HUES6 (cell line): ENCODE results near the gene TMPRSS11E.
"Not testable (repeated sequence)": the region's sequence is repeated elsewhere in the genome, so short reads cannot be mapped to it uniquely, and the experiment has no call there.

Source experiments
- H3K27ac ChIP-seq: 2 replicates; pipeline ENCODE4 v1.7.0; 2013; ENCODE audit warnings: low read depth, mild to moderate bottlenecking, low read length, inconsistent platforms
- H3K27me3 ChIP-seq: 2 replicates; pipeline ENCODE4 v1.6.1; 2013; ENCODE audit warnings: low read length; ENCODE audit not compliant: control insufficient read depth, insufficient read depth
- H3K36me3 ChIP-seq: 2 replicates; pipeline ENCODE4 v1.6.1; 2013; ENCODE audit warnings: low read length; ENCODE audit not compliant: control insufficient read depth, insufficient read depth
- H3K4me1 ChIP-seq: 2 replicates; pipeline ENCODE4 v1.6.1; 2013; ENCODE audit warnings: low read length; ENCODE audit not compliant: control insufficient read depth, insufficient read depth
- H3K4me3 ChIP-seq: 2 replicates; pipeline ENCODE4 v1.5.1; 2013; ENCODE audit warnings: low read depth, low read length
- H3K9ac ChIP-seq: one replicate; pipeline ENCODE4 v1.6.1; 2013; ENCODE audit warnings: mild to moderate bottlenecking, low read length
- H3K9me3 ChIP-seq: 2 replicates; pipeline ENCODE4 v1.6.1; 2013; ENCODE audit warnings: low read depth, low read length; ENCODE audit not compliant: control insufficient read depth, insufficient read depth

TMPRSS11E gene

GRCh38 chr4:68447201-68447600, at the start of gene TMPRSS11E:
Gene TMPRSS11E, plus strand, starts transcription at chr4:68447463. Its CDS starts 50 bp downstream, at chr4:68447513.
- Histone ChIP-seq H3K27ac (no peak within 1 kb of the TSS), H3K36me3 (no peaks in the 10 kb centered on the region), H3K9me3 (peaks cover 3% of the 10 kb centered on the region; the same call in 1 of the 2 replicates), H3K27me3 (no peaks in the 10 kb centered on the region), H3K9ac (no peak within 1 kb of the TSS), H3K4me1 (peaks cover 45% of the 10 kb centered on the region), H3K4me3 (no peak within 1 kb of the TSS)

DNA sequence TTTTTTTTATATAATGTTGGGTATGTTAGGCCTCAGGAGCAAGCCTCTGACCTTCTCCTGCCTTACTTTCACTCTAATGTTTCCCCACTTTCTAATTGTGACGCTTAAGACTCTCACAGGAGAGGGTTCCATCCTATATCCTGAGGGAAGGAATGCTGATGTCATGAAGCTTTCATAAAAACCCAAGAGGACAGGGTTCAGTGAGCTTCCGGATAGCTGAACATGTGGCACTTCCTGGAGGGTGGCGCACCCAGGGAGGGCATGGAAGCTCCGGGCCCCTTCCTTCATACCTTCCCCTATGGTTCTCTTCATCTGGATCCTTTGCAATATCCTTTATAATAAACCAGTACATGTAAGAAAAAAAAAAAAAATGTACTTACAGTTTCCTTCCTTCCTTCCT, 48.0 kb upstream of the TMPRSS11E start:
- Histone ChIP-seq H3K9ac (no peak overlapping the region), H3K27me3 (no peaks in the 10 kb centered on the region), H3K36me3 (no peaks in the 10 kb centered on the region), H3K4me1 (peaks cover 8% of the 10 kb centered on the region), H3K4me3 (no peak overlapping the region), H3K9me3 (no peaks in the 10 kb centered on the region), H3K27ac (no peak overlapping the region)

- Histone ChIP-seq H3K4me1 (peaks cover 25% of the 10 kb centered on the region), H3K9me3 (no peaks in the 10 kb centered on the region), H3K4me3 (no peak overlapping the region), H3K27me3 (no peaks in the 10 kb centered on the region), H3K9ac (no peak overlapping the region), H3K36me3 (no peaks in the 10 kb centered on the region), H3K27ac (no peak overlapping the region)
These were observed 46.0 kb upstream of the TMPRSS11E start for GRCh38 chr4:68401231-68401630.

DNA sequence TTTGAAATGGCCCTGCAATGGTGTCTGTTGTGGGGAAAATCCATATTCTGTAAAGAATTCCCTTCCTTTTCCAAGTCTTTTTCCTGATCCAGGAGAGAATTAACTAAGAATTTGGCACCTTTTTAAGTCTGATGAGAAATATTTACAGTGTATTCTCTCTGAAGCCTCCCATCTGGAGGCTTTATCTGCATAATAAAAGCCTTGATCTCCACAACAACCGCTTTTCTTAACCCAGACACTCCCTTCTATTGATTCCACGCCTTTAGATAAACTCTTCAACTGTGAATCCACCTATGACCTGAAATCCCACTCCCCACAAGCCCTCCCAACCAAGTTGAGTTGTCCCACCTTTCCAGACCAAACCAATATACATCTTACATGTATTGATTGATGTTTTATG, 43.1 kb upstream of the TMPRSS11E start:
- peaks cover 41% of the 10 kb centered on the region for H3K4me1 ChIP-seq
- no peaks in the 10 kb centered on the region for H3K27me3 ChIP-seq
- no peaks in the 10 kb centered on the region for H3K36me3 ChIP-seq
- peak overlapping the region; percentile 36; the same call in 1 of the 2 replicates for H3K4me3 ChIP-seq
- H3K9me3 ChIP-seq = no peaks in the 10 kb centered on the region
- peak overlapping the region; percentile 100 for H3K27ac ChIP-seq
- H3K9ac ChIP-seq = peak overlapping the region; percentile 99

DNA sequence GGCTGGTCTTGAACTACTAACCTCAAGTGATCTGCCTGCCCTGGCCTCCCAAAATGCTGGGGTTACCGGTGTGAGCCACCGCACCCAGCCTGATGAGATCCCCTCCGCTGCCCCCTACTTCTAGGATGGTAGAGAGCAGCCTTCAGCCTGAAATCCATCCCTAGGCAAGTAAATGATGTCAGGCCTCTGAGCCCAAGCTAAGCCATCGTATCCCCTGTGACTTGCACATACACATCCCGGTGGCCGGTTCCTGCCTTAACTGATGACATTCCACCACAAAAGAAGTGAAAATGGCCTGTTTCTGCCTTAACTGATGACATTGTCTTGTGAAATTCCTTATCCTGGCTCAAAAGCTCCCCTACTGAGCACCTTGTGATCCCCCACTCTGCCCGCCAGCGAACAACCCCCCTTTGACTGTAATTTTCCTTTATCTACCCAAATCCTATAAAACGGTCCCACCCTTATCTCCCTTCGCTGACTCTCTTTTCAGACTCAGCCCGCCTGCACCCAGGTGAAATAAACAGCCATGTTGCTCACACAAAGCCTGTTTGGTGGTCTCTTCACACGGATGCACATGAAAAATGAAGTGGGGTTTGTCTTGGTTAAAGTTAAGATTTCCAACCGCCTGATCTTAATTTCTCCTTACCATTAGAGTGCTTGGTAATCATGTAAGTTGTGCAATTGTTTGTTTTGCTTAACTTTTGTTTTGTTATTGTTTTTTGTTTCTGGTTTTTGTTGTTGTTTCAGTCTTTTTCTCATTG, 41.4 kb upstream of the TMPRSS11E start:
- Histone ChIP-seq H3K27ac (peak overlapping the region; percentile 100), H3K4me1 (peaks cover 57% of the 10 kb centered on the region), H3K4me3 (peak overlapping the region; percentile 61), H3K9ac (peak overlapping the region; percentile 99)
- not testable (repeated sequence) for H3K27me3 ChIP-seq, H3K36me3 ChIP-seq, H3K9me3 ChIP-seq

DNA sequence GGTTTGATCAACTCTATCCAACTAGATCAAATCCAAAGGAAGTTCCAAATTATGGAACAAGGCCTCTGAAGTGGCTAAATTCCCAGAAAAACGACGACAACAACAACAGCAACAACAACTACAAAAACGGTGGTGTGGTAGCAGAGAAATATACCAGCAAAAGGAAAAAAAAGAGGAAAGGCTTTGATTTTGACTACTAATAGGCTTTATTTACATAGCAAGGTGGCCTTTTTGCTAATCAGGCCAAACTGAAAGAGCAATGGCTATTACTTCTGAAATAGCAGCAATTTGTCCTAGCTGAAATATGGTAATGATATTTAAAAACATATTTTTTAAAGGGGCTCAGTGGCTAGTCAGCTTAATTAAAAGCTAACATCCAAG, 40.8 kb upstream of the TMPRSS11E start:
- Histone ChIP-seq H3K9ac (peak overlapping the region; percentile 99), H3K4me3 (peak overlapping the region; percentile 61), H3K27ac (peak overlapping the region; percentile 100), H3K36me3 (no peaks in the 10 kb centered on the region), H3K9me3 (no peaks in the 10 kb centered on the region), H3K27me3 (no peaks in the 10 kb centered on the region), H3K4me1 (peaks cover 57% of the 10 kb centered on the region)

DNA sequence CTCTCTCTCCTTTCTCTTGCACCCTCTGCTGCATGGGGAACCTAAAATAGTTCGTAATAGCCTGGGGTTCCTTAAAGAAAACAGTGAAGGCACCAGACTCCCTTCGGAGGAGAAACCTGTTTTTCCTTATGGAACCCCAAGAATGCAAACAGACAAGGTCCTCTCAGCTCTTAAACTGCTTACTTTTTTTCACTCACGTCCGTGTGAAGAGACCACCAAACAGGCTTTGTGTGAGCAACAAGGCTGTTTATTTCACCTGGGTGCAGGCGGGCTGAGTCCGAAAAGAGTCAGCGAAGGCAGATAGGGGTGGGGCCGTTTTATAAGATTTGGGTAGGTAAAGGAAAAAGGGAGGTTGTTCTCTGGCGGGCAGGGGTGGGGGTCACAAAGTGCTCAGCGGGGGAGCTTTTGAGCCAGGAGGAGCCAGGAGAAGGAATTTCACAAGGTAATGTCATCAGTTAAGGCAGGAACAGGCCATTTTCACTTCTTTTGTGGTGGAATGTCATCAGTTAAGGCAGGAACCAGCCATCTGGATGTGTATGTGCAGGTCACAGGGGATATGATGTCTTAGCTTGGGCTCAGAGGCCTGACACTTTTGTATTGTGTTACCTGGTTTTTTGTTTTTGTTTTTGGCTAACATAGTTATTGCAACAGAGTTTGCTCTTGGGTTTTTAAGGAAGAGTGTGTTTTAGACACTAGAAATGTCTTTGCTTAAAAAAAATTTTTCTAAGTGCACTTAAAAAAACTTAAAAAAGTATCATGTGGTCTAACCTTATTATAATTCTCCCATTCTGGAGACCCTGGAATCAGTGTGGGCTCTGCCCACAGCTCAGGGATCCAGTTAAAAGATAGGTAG, 40.0 kb upstream of the TMPRSS11E start:
- Histone ChIP-seq H3K4me1 (peaks cover 57% of the 10 kb centered on the region), H3K4me3 (peak overlapping the region; percentile 61), H3K27ac (peak overlapping the region; percentile 100), H3K9ac (peak overlapping the region; percentile 99)
- H3K27me3 ChIP-seq, H3K9me3 ChIP-seq, H3K36me3 ChIP-seq: not testable (repeated sequence)

DNA sequence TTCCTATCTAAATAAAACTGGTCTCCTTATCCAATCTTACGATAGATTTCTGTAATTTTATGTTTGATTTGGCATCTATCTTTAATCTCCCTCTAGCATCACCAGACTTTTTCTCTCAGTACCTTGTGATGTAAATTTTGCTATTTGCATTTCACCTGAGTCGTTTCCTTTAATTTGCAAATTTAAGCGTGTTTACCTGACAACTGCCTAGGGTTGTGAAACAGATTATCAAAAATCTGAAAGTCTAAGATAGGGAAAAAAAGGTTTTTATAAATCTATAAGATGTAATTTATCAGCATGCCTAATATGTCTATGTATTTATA, 39.4 kb upstream of the TMPRSS11E start:
- Histone ChIP-seq H3K27ac (peak overlapping the region; percentile 100), H3K9ac (peak overlapping the region; percentile 99), H3K4me3 (peak overlapping the region; percentile 61), H3K4me1 (peaks cover 57% of the 10 kb centered on the region), H3K9me3 (peaks cover 2% of the 10 kb centered on the region; the same call in 1 of the 2 replicates), H3K27me3 (no peaks in the 10 kb centered on the region), H3K36me3 (no peaks in the 10 kb centered on the region)

DNA sequence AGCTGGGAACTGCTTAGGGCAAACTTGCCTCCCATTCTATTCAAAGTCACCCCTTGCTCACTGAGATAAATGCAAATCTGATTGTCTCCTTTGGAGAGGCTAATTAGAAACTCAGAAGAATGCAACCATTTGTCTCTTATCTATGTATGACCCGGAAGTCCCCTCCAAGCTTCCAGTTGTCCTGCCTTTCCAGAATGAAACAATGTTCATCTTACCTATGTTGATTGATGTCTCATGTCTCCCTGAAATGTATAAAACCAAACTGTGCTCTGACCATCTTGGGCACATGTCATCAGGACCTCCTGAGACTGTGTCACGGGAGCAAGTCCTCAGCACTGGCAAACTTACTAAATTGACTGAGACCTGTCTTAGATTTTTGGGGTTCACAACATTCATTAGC, 37.1 kb upstream of the TMPRSS11E start:
- H3K9ac ChIP-seq = peak overlapping the region; percentile 49
- peaks cover 7% of the 10 kb centered on the region; the same call in 1 of the 2 replicates for H3K36me3 ChIP-seq
- H3K27ac ChIP-seq = peak overlapping the region; percentile 100
- H3K4me3 ChIP-seq = no peak overlapping the region
- peaks cover 41% of the 10 kb centered on the region for H3K4me1 ChIP-seq
- peaks cover 14% of the 10 kb centered on the region; the same call in 1 of the 2 replicates for H3K9me3 ChIP-seq
- H3K27me3 ChIP-seq = no peaks in the 10 kb centered on the region

DNA sequence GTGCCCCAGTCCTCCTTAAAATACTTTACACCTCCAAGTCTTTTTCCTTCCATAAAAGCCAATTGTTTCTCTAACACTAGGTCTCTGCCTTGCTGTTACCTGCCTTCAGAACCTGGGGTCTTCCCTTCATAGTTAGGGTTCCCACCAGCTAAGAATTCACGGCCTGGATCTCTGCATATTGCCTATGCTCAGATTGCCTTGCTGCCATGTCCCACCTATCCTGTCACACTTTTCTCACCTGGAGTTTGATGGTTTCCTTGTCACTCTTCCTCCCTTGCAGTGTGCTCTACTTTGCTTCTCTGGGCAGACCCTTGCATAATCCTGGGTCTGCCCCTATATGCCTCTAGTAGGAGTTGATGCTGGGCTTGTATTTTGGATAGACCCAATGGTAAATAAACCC, 36.6 kb upstream of the TMPRSS11E start:
- Histone ChIP-seq H3K9ac (peak overlapping the region; percentile 49), H3K27me3 (no peaks in the 10 kb centered on the region), H3K27ac (peak overlapping the region; percentile 76), H3K4me3 (no peak overlapping the region), H3K36me3 (peaks cover 8% of the 10 kb centered on the region; the same call in 1 of the 2 replicates), H3K9me3 (peaks cover 19% of the 10 kb centered on the region; the same call in 1 of the 2 replicates), H3K4me1 (peaks cover 36% of the 10 kb centered on the region)

- Histone ChIP-seq H3K4me1 (peaks cover 27% of the 10 kb centered on the region), H3K36me3 (peaks cover 12% of the 10 kb centered on the region), H3K9me3 (peaks cover 20% of the 10 kb centered on the region; the same call in 1 of the 2 replicates)
- not testable (repeated sequence) for H3K4me3 ChIP-seq, H3K9ac ChIP-seq, H3K27me3 ChIP-seq, H3K27ac ChIP-seq
These were observed 35.2 kb upstream of the TMPRSS11E start for GRCh38 chr4:68412031-68412430.
